OCI-LY1 (cell line): ENCODE measurements around the gene GMCL2.

Experiments
- H2AFZ ChIP-seq: fragments of 200-600 bp; sonication (generic), shearing (Covaris generic); 2 replicates; pipeline ENCODE4 v1.6.0; 2014; ENCODE audit warnings: antibody characterized with exemption, mild to moderate bottlenecking, low read length
- H3F3A ChIP-seq: fragments of 200-600 bp; sonication (generic), shearing (Covaris generic); 2 replicates; pipeline ENCODE4 v1.6.0; 2014; ENCODE audit warnings: mild to moderate bottlenecking, antibody characterized with exemption, low read length, moderate library complexity; ENCODE audit not compliant: insufficient read depth
- H3K27ac ChIP-seq: fragments of 200-600 bp; sonication (generic); 2 replicates; pipeline ENCODE4 v1.5.1; 2014; ENCODE audit warnings: low read length, mixed run types, mild to moderate bottlenecking, low read depth; ENCODE audit not compliant: poor library complexity, severe bottlenecking
- H3K27me3 ChIP-seq: fragments of 200-600 bp; sonication (generic); 2 replicates; pipeline ENCODE4 v1.6.0; 2014; ENCODE audit warnings: antibody characterized with exemption, mild to moderate bottlenecking, low read length, moderate library complexity; ENCODE audit not compliant: insufficient read depth
- H3K36me3 ChIP-seq: fragments of 200-600 bp; sonication (generic); 2 replicates; pipeline ENCODE4 v1.6.1; 2014; ENCODE audit warnings: mild to moderate bottlenecking, antibody characterized with exemption, low read length, moderate library complexity, mixed read lengths; ENCODE audit not compliant: insufficient read depth
- H3K4me1 ChIP-seq: fragments of 200-600 bp; sonication (generic); 2 replicates; pipeline ENCODE4 v1.5.1; 2014; ENCODE audit warnings: mild to moderate bottlenecking, low read length, moderate library complexity; ENCODE audit not compliant: insufficient read depth, severe bottlenecking
- H3K4me2 ChIP-seq: fragments of 200-600 bp; sonication (generic), shearing (Covaris generic); 2 replicates; pipeline ENCODE4 v1.6.1; 2014; ENCODE audit warnings: low read length
- H3K4me3 ChIP-seq: fragments of 200-600 bp; sonication (generic); 2 replicates; pipeline ENCODE4 v1.5.1; 2014; ENCODE audit warnings: low read length, low read depth, mild to moderate bottlenecking, mixed read lengths; ENCODE audit not compliant: poor library complexity, severe bottlenecking
- H3K79me2 ChIP-seq: fragments of 200-600 bp; shearing (Covaris generic); 2 replicates; pipeline ENCODE4 v1.6.1; 2016; ENCODE audit warnings: mixed run types, low read length, mixed read lengths; ENCODE audit not compliant: insufficient read depth
- H3K9ac ChIP-seq: fragments of 200-600 bp; sonication (generic), shearing (Covaris generic); 2 replicates; pipeline ENCODE4 v1.6.1; 2014; ENCODE audit warnings: mild to moderate bottlenecking, low read length, mixed read lengths
- H3K9me2 ChIP-seq: fragments of 200-600 bp; sonication (generic), shearing (Covaris generic); 2 replicates; pipeline ENCODE4 v1.6.1; 2014; ENCODE audit warnings: low read depth, mild to moderate bottlenecking, low read length, mixed read lengths
- H3K9me3 ChIP-seq: fragments of 200-600 bp; shearing (Covaris generic); 2 replicates; pipeline ENCODE4 v1.6.1; 2014; ENCODE audit warnings: low read length, mixed read lengths
- H4K20me1 ChIP-seq: fragments of 200-600 bp; sonication (generic), shearing (Covaris generic); 2 replicates; pipeline ENCODE4 v1.6.0; 2016; ENCODE audit warnings: mild to moderate bottlenecking, low read length; ENCODE audit not compliant: insufficient read depth
- CTCF ChIP-seq: fragments of 200-600 bp; sonication (generic), shearing (Covaris generic); IDR thresholded peaks from 2 replicates; pipeline ENCODE4 v1.5.1; 2017; ENCODE audit warnings: mild to moderate bottlenecking, antibody characterized with exemption, low read length, moderate library complexity, mixed read lengths
- EZH2 ChIP-seq: fragments of 200-600 bp; sonication (generic), shearing (Covaris generic); IDR thresholded peaks from 2 replicates; pipeline ENCODE4 v1.8.0; 2017; ENCODE audit warnings: borderline replicate concordance, mixed run types, mild to moderate bottlenecking, antibody characterized with exemption, low read length, moderate library complexity, mixed read lengths

Gene GMCL2

GRCh38 chr5:178202541-178202940 lies 15.4 kb upstream of the GMCL2 start:
- Histone ChIP-seq H4K20me1 (0 out of 2 replicates have a peak, but pooled peaks cover 3% of the 10 kb centered on the region), H3F3A (no peaks in the 10 kb centered on the region), H3K9me3 (no peaks in the 10 kb centered on the region), H3K79me2 (peaks cover 31% of the 10 kb centered on the region), H3K27me3 (no peaks in the 10 kb centered on the region), H2AFZ (no peak overlapping the region), H3K36me3 (peaks cover 23% of the 10 kb centered on the region), H3K4me1 (peaks cover 20% of the 10 kb centered on the region), H3K4me2 (no peak overlapping the region), H3K27ac (no peak overlapping the region), H3K4me3 (no peak overlapping the region), H3K9me2 (no peaks in the 10 kb centered on the region), H3K9ac (no peak overlapping the region)
- TF ChIP-seq CTCF (no peak), EZH2 (no peak)

GRCh38 chr5:178201927-178202235 lies 14.7 kb upstream of the GMCL2 start:
- Histone ChIP-seq H3K4me2 (no peak overlapping the region), H3K27me3 (no peaks in the 10 kb centered on the region), H3K4me3 (no peak overlapping the region), H3F3A (no peaks in the 10 kb centered on the region), H3K9me2 (no peaks in the 10 kb centered on the region), H3K9ac (no peak overlapping the region), H3K9me3 (no peaks in the 10 kb centered on the region), H3K27ac (no peak overlapping the region), H2AFZ (no peak overlapping the region), H3K36me3 (peaks cover 17% of the 10 kb centered on the region), H4K20me1 (0 out of 2 replicates have a peak, but pooled peaks cover 3% of the 10 kb centered on the region), H3K79me2 (peaks cover 25% of the 10 kb centered on the region), H3K4me1 (peaks cover 13% of the 10 kb centered on the region)
- TF ChIP-seq CTCF, result no peak
- TF ChIP-seq EZH2, result no peak

- no peaks in the 10 kb centered on the region for H3K27me3 ChIP-seq
- H3F3A ChIP-seq, result no peaks in the 10 kb centered on the region
- no peak overlapping the region for H3K9ac ChIP-seq
- no peaks in the 10 kb centered on the region for H3K9me3 ChIP-seq
- peaks cover 8% of the 10 kb centered on the region for H3K4me1 ChIP-seq
- peaks cover 20% of the 10 kb centered on the region for H3K79me2 ChIP-seq
- 0 out of 2 replicates have a peak, but pooled peaks cover 3% of the 10 kb centered on the region for H4K20me1 ChIP-seq
- H3K27ac ChIP-seq, result no peak overlapping the region
- H3K36me3 ChIP-seq, result peaks cover 12% of the 10 kb centered on the region
- H3K9me2 ChIP-seq, result no peaks in the 10 kb centered on the region
- no peak for TF ChIP-seq EZH2
- H3K4me2 ChIP-seq, result no peak overlapping the region
- no peak overlapping the region for H3K4me3 ChIP-seq
- no peak overlapping the region for H2AFZ ChIP-seq
Observed at GRCh38 chr5:178201221-178201926, 14.2 kb upstream of the GMCL2 start.
